Measurements from ENCODE around the gene RBFOX2. TPM values are rescaled to one million over a fixed set of nuclear protein-coding genes. Genes with fewer than 3 reads are reported as not detected.

Gene RBFOX2
- total RNA-seq, 1 donor from 2014 or later: 76.7 TPM

- ATAC-seq: peak; percentile 10
- no peak for DNase-seq
- intact Hi-C loops (cut with micrococcal nuclease): loop anchor here (10.0 kb wide), 1 partner anchor 81 kb away; no protein-coding TSS in a partner anchor
Measured at GRCh38 chr22:35915477-35916013, 113.1 kb downstream of the RBFOX2 start.

- DNase-seq (peak; percentile 23), ATAC-seq (peak; percentile 89)
- intact Hi-C loops (cut with micrococcal nuclease): loop anchor here (10.0 kb wide), 1 partner anchor 80 kb away; no protein-coding TSS in a partner anchor
Measured at GRCh38 chr22:35914665-35915476, 113.8 kb downstream of the RBFOX2 start.

GRCh38 chr22:35914357-35914664, 114.3 kb downstream of the RBFOX2 start:
- ATAC-seq (no peak), DNase-seq (no peak)
- intact Hi-C loops (cut with micrococcal nuclease): loop anchor here (10.0 kb wide), 1 partner anchor 80 kb away; no protein-coding TSS in a partner anchor

- intact Hi-C loops (cut with micrococcal nuclease): loop anchor here (10.0 kb wide), 1 partner anchor 79 kb away; no protein-coding TSS in a partner anchor
- no peak for DNase-seq
- ATAC-seq: peak; percentile 51
Measured at GRCh38 chr22:35913925-35914324, 114.7 kb downstream of the RBFOX2 start.

GRCh38 chr22:35912658-35913057, 116.0 kb downstream of the RBFOX2 start:
- intact Hi-C loops (cut with micrococcal nuclease): loop anchor here (10.0 kb wide), 1 partner anchor 78 kb away; no protein-coding TSS in a partner anchor
- DNase-seq (no peak), ATAC-seq (no peak)

GRCh38 chr22:35911877-35912276, 116.7 kb downstream of the RBFOX2 start:
- no peak for DNase-seq
- intact Hi-C loops (cut with micrococcal nuclease): loop anchor here (10.0 kb wide), 1 partner anchor 77 kb away; no protein-coding TSS in a partner anchor
- ATAC-seq: no peak

- intact Hi-C loops (cut with micrococcal nuclease): loop anchor here (10.0 kb wide), 1 partner anchor 76 kb away; no protein-coding TSS in a partner anchor
- DNase-seq: no peak
- ATAC-seq: peak; percentile 46
Measured at GRCh38 chr22:35910926-35911325, 117.7 kb downstream of the RBFOX2 start.

- peak; percentile 55 for ATAC-seq
- intact Hi-C loops (cut with micrococcal nuclease): loop anchor here (10.0 kb wide), 1 partner anchor 75 kb away; no protein-coding TSS in a partner anchor
Measured at GRCh38 chr22:35910003-35910769, 118.4 kb downstream of the RBFOX2 start.

GRCh38 chr22:35905894-35906293, 122.7 kb downstream of the RBFOX2 start:
- intact Hi-C loops (cut with micrococcal nuclease): no loop called here
- DNase-seq (no peak), ATAC-seq (no peak)

More at GRCh38 chr22:35910003-35910769, 118.4 kb downstream of the RBFOX2 start:
- no peak for DNase-seq

- intact Hi-C loops (cut with micrococcal nuclease): no loop called here
- DNase-seq (no peak), ATAC-seq (peak; percentile 64)
Measured at GRCh38 chr22:35904752-35905151, 123.9 kb downstream of the RBFOX2 start.

- intact Hi-C loops (cut with micrococcal nuclease): no loop called here
- DNase-seq (no peak), ATAC-seq (peak; percentile 81)
Measured at GRCh38 chr22:35904336-35904692, 124.3 kb downstream of the RBFOX2 start.

GRCh38 chr22:35903571-35904335, 124.9 kb downstream of the RBFOX2 start:
- intact Hi-C loops (cut with micrococcal nuclease): no loop called here
- DNase-seq (no peak), ATAC-seq (peak; percentile 39)

GRCh38 chr22:35900483-35901168, 128.0 kb downstream of the RBFOX2 start:
- intact Hi-C loops (cut with micrococcal nuclease): no loop called here
- no peak for ATAC-seq
- DNase-seq: no peak

- no peak for DNase-seq
- no peak for ATAC-seq
- intact Hi-C loops (cut with micrococcal nuclease): no loop called here
Measured at GRCh38 chr22:35899736-35900135, 128.9 kb downstream of the RBFOX2 start.

- no peak for ATAC-seq
- DNase-seq: no peak
- intact Hi-C loops (cut with micrococcal nuclease): no loop called here
Measured at GRCh38 chr22:35896111-35896705, 132.4 kb downstream of the RBFOX2 start.

GRCh38 chr22:35894937-35895708, 133.5 kb downstream of the RBFOX2 start:
- peak; percentile 95 for ATAC-seq
- DNase-seq: no peak
- intact Hi-C loops (cut with micrococcal nuclease): no loop called here

GRCh38 chr22:35894464-35894878, 134.2 kb downstream of the RBFOX2 start:
- intact Hi-C loops (cut with micrococcal nuclease): no loop called here
- ATAC-seq (peak; percentile 90), DNase-seq (peak; percentile 53)
